Heart right ventricle (tissue), 16 donors: ENCODE results near the gene MORC4. TPM values are rescaled to one million over a fixed set of nuclear protein-coding genes. Genes with fewer than 3 reads are reported as not detected.

Experiments used
- ATAC-seq, 8 donors: fragments of 200-7000 bp; cut with Tn5 transposase; one replicate each; pipeline ENCODE4 v1.9.1; 2020; ENCODE audit warnings: mild to moderate bottlenecking in 8 of 8, moderate library complexity in 8 of 8, moderate number of reproducible peaks in 1 of 8
- DNase-seq, 2 donors: peaks; one replicate each; pipeline ENCODE4 v3.0.0-alpha.2; 2020
- H3K27ac ChIP-seq, 10 donors: fragments of 200-600 bp; sonication (generic) in 2 of 10; one replicate each; pipeline versions ENCODE4 v1.5.0 to v1.8.0; 2020 to 2022; ENCODE audit warnings: mild to moderate bottlenecking in 3 of 10
- H3K27me3 ChIP-seq, 7 donors: fragments of 200-600 bp; one replicate each; pipeline ENCODE4 v1.8.0; 2021 to 2022; ENCODE audit warnings: mild to moderate bottlenecking in 2 of 7
- H3K36me3 ChIP-seq, 9 donors: fragments of 200-600 bp; sonication (generic) in 1 of 9; one replicate each; pipeline versions ENCODE4 v1.5.0 to v1.8.0; 2020 to 2022; ENCODE audit warnings: mild to moderate bottlenecking in 2 of 9
- H3K4me1 ChIP-seq, 9 donors: fragments of 200-600 bp; sonication (generic) in 1 of 9; one replicate each; pipeline versions ENCODE4 v1.5.0 to v1.8.0; 2020 to 2022; ENCODE audit warnings: mild to moderate bottlenecking in 4 of 9
- H3K4me3 ChIP-seq, 10 donors: fragments of 200-600 bp; sonication (generic) in 2 of 10; one replicate each; pipeline versions ENCODE4 v1.5.0 to v1.8.0; 2020 to 2022; ENCODE audit warnings: mild to moderate bottlenecking in 7 of 10, moderate library complexity in 2 of 10
- H3K9me3 ChIP-seq, 11 donors: fragments of 200-600 bp in 10 of 11; sonication (generic) in 2 of 11; one replicate each; pipeline versions ENCODE4 v1.5.0 to v1.8.0; 2013 to 2022; ENCODE audit warnings: mild to moderate bottlenecking in 2 of 11, control low read depth in 1 of 11, moderate library complexity in 1 of 11
- CTCF ChIP-seq, 9 donors: fragments of 200-600 bp; sonication (generic) in 2 of 9; IDR thresholded peaks; one replicate each; pipeline versions ENCODE4 v1.5.0 to v1.8.0; 2021 to 2022; ENCODE audit warnings: antibody characterized with exemption in 9 of 9, mild to moderate bottlenecking in 5 of 9, moderate library complexity in 1 of 9
- WGBS, 2 donors: extraction: QIAGEN DNeasy Blood & Tissue Kit; methylation state at CpG; one replicate each; pipeline ENCODE4 v1.1.7; 2013; ENCODE audit warnings: inconsistent platforms in 1 of 2; 5-methylcytosine and 5-hydroxymethylcytosine counted together
- intact Hi-C, 10 donors: fragments of 100-400 bp; cut with DNase I; formaldehyde crosslinking; loops; one replicate each; pipeline versions ENCODE4 v1.11.1 to v1.14.2; 2022
- polyA plus RNA-seq, 2 donors: library from polyadenylated mRNA; stranded (reverse); fragments of 200-250 nt; gene quantifications; one replicate each; pipeline ENCODE4 v1.2.3, GENCODE V29; 2013
- total RNA-seq, 10 donors: library from RNA; stranded (reverse); fragmentation: NEBNext Ultra II Directional in 3 of 10; extraction: Animal tissue kit (Norgen Biotek cat#: 25700) in 3 of 10; gene quantifications; one replicate each; pipeline versions ENCODE4 v1.2.1 to v1.2.4, GENCODE V29; 2021 to 2023
- donor health status: Arrhythmogenic right ventricular cardiomyopathy.
- donor health status: ischemic (EF 13 %, LVEDD 7.1; RV severe dilation, severe dysfunction).
- donor health status: healthy with polysubstance abuse.
- donor health status: DM: no; HTN: yes; CAD: no.
- donor health status: DM: no; HTN: no; CAD: no.
- donor health status: ischemic (EF 25% LVEDD 6.9; RV normal size, moderate dysfunction).
- donor health status: ischemic (EF 25% LVEDD 5.7; RV mildly dilated, moderate dysfunction).
- donor health status: healthy.
- donor health status: DM: yes; HTN: yes; CAD: no.
- donor health status: Ischemic cardiomyopathy.
- donor health status: ischemic (EF 35%, LVEDD 5.7; RV mildly dilated, moderate dysfunction).
- donor health status: nonischemic (EF 11% LVEDD 7.7; RV severe dilation, severe dysfunction).
- donor health status: DM: yes; HTN: yes; CAD: no.
- donor health status: PGD.
- donor health status: ischemic (EF 29% LVEDD 5.4; RV normal size, mild dysfunction).
- donor health status: nonischemic (EF 23%, LVEDD 6.1; RV moderate dilation, normal function).

Gene MORC4
- total and polyA plus RNA-seq, 12 donors, result 2.2 to 3.5 (median 2.7) TPM

GRCh38 chrX:106952988-106953387, 47.0 kb downstream of the MORC4 start:
- ATAC-seq (no peak), DNase-seq (no peak)
- peak in 7 of 9 donors; percentile 28 to 50 (median 45) for TF ChIP-seq CTCF (IDR thresholded peaks at IDR 0.05)
- no peaks in the 10 kb centered on the region for H3K4me1 ChIP-seq
- H3K36me3 ChIP-seq, result peaks cover 0 to 48% (median 0%) of the 10 kb centered on the region in 9 donors
- no peaks in the 10 kb centered on the region for H3K9me3 ChIP-seq
- H3K27me3 ChIP-seq, result peaks cover 0 to 36% (median 0%) of the 10 kb centered on the region in 7 donors
- no peak overlapping the region for H3K27ac ChIP-seq
- H3K4me3 ChIP-seq, result no peak overlapping the region
- 29 to 41% methylated on average over 1 of the region's 1 CpG for WGBS, 2 donors
- intact Hi-C loops, result loop anchor here in 4 of 10 donors (2.0 to 5.0 kb wide), 3 partner anchors 51 to 58 kb away; partner anchors contain the start of gene RIPPLY1 (in 1 of the 4)

- no peak for TF ChIP-seq CTCF (IDR thresholded peaks at IDR 0.05)
- DNase-seq (no peak), ATAC-seq (no peak)
- Histone ChIP-seq H3K9me3 (no peaks in the 10 kb centered on the region), H3K36me3 (peaks cover 0 to 44% (median 0%) of the 10 kb centered on the region in 9 donors), H3K4me3 (no peak overlapping the region), H3K27ac (no peak overlapping the region), H3K4me1 (no peaks in the 10 kb centered on the region), H3K27me3 (peaks cover 0 to 36% (median 0%) of the 10 kb centered on the region in 7 donors)
- intact Hi-C loops, result loop anchor here in 4 of 10 donors (2.0 to 5.0 kb wide), 3 partner anchors 50 to 58 kb away; partner anchors contain the start of gene RIPPLY1 (in 1 of the 4)
- WGBS, 2 donors, result 97 to 100% methylated on average over 2 of the region's 2 CpGs
Observed at GRCh38 chrX:106952538-106952937, 47.5 kb downstream of the MORC4 start.

GRCh38 chrX:106952089-106952488, 47.9 kb downstream of the MORC4 start:
- Histone ChIP-seq H3K4me1 (no peaks in the 10 kb centered on the region), H3K9me3 (no peaks in the 10 kb centered on the region), H3K4me3 (no peak overlapping the region), H3K36me3 (peaks cover 0 to 39% (median 0%) of the 10 kb centered on the region in 9 donors), H3K27me3 (peaks cover 0 to 38% (median 0%) of the 10 kb centered on the region in 7 donors), H3K27ac (no peak overlapping the region)
- WGBS, 2 donors, result 91 to 93% methylated on average over 3 of the region's 3 CpGs
- intact Hi-C loops, result loop anchor here in 4 of 10 donors (2.0 to 5.0 kb wide), 3 partner anchors 50 to 57 kb away; partner anchors contain the start of gene RIPPLY1 (in 1 of the 4)
- no peak for TF ChIP-seq CTCF (IDR thresholded peaks at IDR 0.05)
- ATAC-seq (no peak), DNase-seq (no peak)

GRCh38 chrX:106951230-106951629, 48.8 kb downstream of the MORC4 start:
- Histone ChIP-seq H3K36me3 (peaks cover 0 to 30% (median 0%) of the 10 kb centered on the region in 9 donors), H3K4me3 (no peak overlapping the region), H3K27ac (no peak overlapping the region), H3K4me1 (no peaks in the 10 kb centered on the region), H3K9me3 (no peaks in the 10 kb centered on the region), H3K27me3 (peaks cover 0 to 43% (median 0%) of the 10 kb centered on the region in 7 donors)
- ATAC-seq, result no peak
- whole genome bisulfite sequencing, 2 donors, result 96% methylated on average over 6 of the region's 6 CpGs
- intact Hi-C loops, result loop anchor here in 3 of 10 donors (5.0 kb wide), 2 partner anchors 49 to 54 kb away; partner anchors contain the start of gene RIPPLY1 (in 1 of the 3)
- no peak for TF ChIP-seq CTCF (IDR thresholded peaks at IDR 0.05)
- DNase-seq, result no peak
